ENCODE measurements around the gene AKIRIN2. TPM values are rescaled to one million over a fixed set of nuclear protein-coding genes. Genes with fewer than 3 reads are reported as not detected.

Gene AKIRIN2
- total and polyA plus RNA-seq, 9 of the 15 experiments (the other 6 are each of a cell fraction or from before 2014, with no cell fraction given) = 5.8 to 63.9 (median 28.1) TPM

GRCh38 chr6:87701676-87702588 lies at the start of gene AKIRIN2 (continued):
- TF ChIP-seq TFE3 (CRISPR knock-in tag; IDR thresholded peaks at IDR 0.05) = no peak
- no peak; the same call in 1 of the 2 replicates for TF ChIP-seq ZNF24 (IDR thresholded peaks at IDR 0.05)
- TF ChIP-seq ETS2 (tag; IDR thresholded peaks at IDR 0.05; ENCODE audit: borderline replicate concordance, poor library complexity, severe bottlenecking) = no peak
- no peak for TF ChIP-seq E2F1 (CRISPR knock-in tag; IDR thresholded peaks at IDR 0.05)
- TF ChIP-seq ZNF785 (CRISPR knock-in tag; IDR thresholded peaks at IDR 0.05) = no peak
- peak; percentile 85 for TF ChIP-seq ETS1 (conservative IDR thresholded peaks at IDR 0.05; ENCODE audit: control insufficient read depth, low read depth, low read length)
- TF ChIP-seq DPF2 (IDR thresholded peaks at IDR 0.05) = peak; percentile 22; the same call in 1 of the 2 replicates
- no peak for TF ChIP-seq E4F1 (CRISPR knock-in tag; IDR thresholded peaks at IDR 0.05; ENCODE audit: borderline replicate concordance)
- TF ChIP-seq PHF20 (IDR thresholded peaks at IDR 0.05; ENCODE audit: partially characterized antibody) = peak; percentile 65
- TF ChIP-seq ZFX (CRISPR knock-in tag; IDR thresholded peaks at IDR 0.05) = peak; percentile 78
- TF ChIP-seq CCAR2 (IDR thresholded peaks at IDR 0.05; ENCODE audit: low read depth, low read length) = no peak
- TF ChIP-seq MLLT1 (IDR thresholded peaks at IDR 0.05) = 0 out of 4 replicates have a peak, but pooled peaks of 1 of the 2 experiments have one; percentile 8
- TF ChIP-seq SP2 (IDR thresholded peaks at IDR 0.05; ENCODE audit: extremely low read depth, low read depth, low read length, poor library complexity, severe bottlenecking) = no peak
- TF ChIP-seq HDAC8 (tag; IDR thresholded peaks at IDR 0.05) = no peak
- TF ChIP-seq FOSL1 (tag; conservative IDR thresholded peaks at IDR 0.05) = no peak
- no peak for TF ChIP-seq SMAD2 (IDR thresholded peaks at IDR 0.05; ENCODE audit: low read depth, low read length)
- no peak for TF ChIP-seq CBFA2T3 (IDR thresholded peaks at IDR 0.05)
- TF ChIP-seq RAD51 (IDR thresholded peaks at IDR 0.05; ENCODE audit: borderline replicate concordance, low read depth) = no peak
